HCT116 (cell line): ENCODE results near the gene ZFP57. TPM values are rescaled to one million over a fixed set of nuclear protein-coding genes. Genes with fewer than 3 reads are reported as not detected.

Source experiments
- ATAC-seq: fragments of 200-7000 bp; cut with Tn5 transposase; 2 replicates; pipeline ENCODE4 v1.9.1; 2020; ENCODE audit warnings: mild to moderate bottlenecking, moderate library complexity
- BruUV-seq: library from RNA; stranded (reverse); fragments of 400-500 nt; replicated peaks from 2 replicates; lab custom pipeline; 2021; lab: Mats Ljungman, UMichigan
- CTCF ChIA-PET: fragments of 300-600 bp; sonication (Branson Sonifier 250); formaldehyde crosslinking; loops from one replicate; lab custom pipeline; 2021; ENCODE audit warnings: antibody characterized with exemption; lab: Charles Lee
- POLR2A ChIA-PET: fragments of 300-600, 350-600 bp; sonication (Branson Sonifier 250); formaldehyde crosslinking; loops from one replicate; lab custom pipeline; 2021; ENCODE audit warnings: antibody characterized with exemption; lab: Charles Lee
- RAD21 ChIA-PET, 2 experiments: fragments of 300-600 bp; sonication (Branson Sonifier 250); formaldehyde crosslinking; loops; one replicate each; lab custom pipeline; 2023; ENCODE audit warnings: low total read pairs in 2 of 2; ENCODE audit not compliant: uncharacterized antibody in 2 of 2, unreplicated experiment in 2 of 2, low non-redundant PET in 1 of 2; lab: Charles Lee
- DNase-seq: peaks from one replicate; pipeline ENCODE4 v3.0.0-alpha.2; 2010; ENCODE audit warnings: low read depth, low spot score
- H2AFZ ChIP-seq: fragments of 200-600 bp; shearing (Covaris generic), sonication (generic); 2 replicates; pipeline ENCODE4 v1.6.1; 2017; ENCODE audit warnings: low read depth, mixed run types, mixed read lengths, antibody characterized with exemption, low read length; ENCODE audit not compliant: poor library complexity, severe bottlenecking
- H3K27ac ChIP-seq: 2 replicates; pipeline ENCODE4 v1.5.1; 2012; ENCODE audit warnings: low read depth, low read length
- H3K27me3 ChIP-seq: fragments of 200-600 bp; sonication (generic); 2 replicates; pipeline ENCODE4 v1.6.1; 2016; ENCODE audit warnings: mixed run types, low read length, mixed read lengths; ENCODE audit not compliant: insufficient read depth
- H3K36me3 ChIP-seq, 2 experiments: fragments of 200-500 bp in 1 of 2; fragments of 200-600 bp in 1 of 2; sonication (Bioruptor generic) in 1 of 2; sonication (generic) in 1 of 2; 2 replicates each; pipeline versions ENCODE4 v1.5.1 to v1.6.1; 2014 to 2016; ENCODE audit warnings: low read length in 2 of 2, inconsistent platforms in 1 of 2, mixed read lengths in 1 of 2, mixed run types in 1 of 2; ENCODE audit not compliant: insufficient read depth in 2 of 2, control insufficient read depth in 1 of 2
- H3K4me1 ChIP-seq, 2 experiments: fragments of 200-600 bp in 1 of 2; sonication (generic) in 1 of 2; 2 replicates each; pipeline versions ENCODE4 v1.5.1 to v1.6.1; 2012 to 2017; ENCODE audit warnings: low read length in 2 of 2, inconsistent platforms in 1 of 2, mild to moderate bottlenecking in 1 of 2, mixed read lengths in 1 of 2, mixed run types in 1 of 2, moderate library complexity in 1 of 2; ENCODE audit not compliant: insufficient read depth in 2 of 2, control insufficient read depth in 1 of 2
- H3K4me2 ChIP-seq: fragments of 200-600 bp; sonication (generic); 2 replicates; pipeline ENCODE4 v1.6.1; 2017; ENCODE audit warnings: mixed run types, low read length, mixed read lengths
- H3K4me3 ChIP-seq, 2 experiments: fragments of 200-600 bp in 1 of 2; sonication (generic) in 1 of 2; replicated peaks in 1 of 2; 2 replicates each; pipeline ENCODE4 v1.5.1; 2011 to 2016; ENCODE audit warnings: low read length in 2 of 2, control low read depth in 1 of 2, low read depth in 1 of 2, mild to moderate bottlenecking in 1 of 2, mixed read lengths in 1 of 2, mixed run types in 1 of 2
- H3K79me2 ChIP-seq: fragments of 200-600 bp; sonication (generic); 2 replicates; pipeline ENCODE4 v1.6.1; 2017; ENCODE audit warnings: mild to moderate bottlenecking, mixed run types, low read length, moderate library complexity, mixed read lengths; ENCODE audit not compliant: insufficient read depth
- H3K9ac ChIP-seq: fragments of 200-600 bp; sonication (generic); 2 replicates; pipeline ENCODE4 v1.6.1; 2016; ENCODE audit warnings: low read length, mixed read lengths
- H3K9me2 ChIP-seq: fragments of 200-600 bp; sonication (generic), shearing (Covaris generic); 2 replicates; pipeline ENCODE4 v1.6.1; 2017; ENCODE audit warnings: mixed run types, mild to moderate bottlenecking, moderate library complexity; ENCODE audit not compliant: insufficient read depth
- H3K9me3 ChIP-seq, 2 experiments: fragments of 200-500 bp in 1 of 2; fragments of 200-600 bp in 1 of 2; sonication (Bioruptor generic) in 1 of 2; sonication (generic) in 1 of 2; 2 replicates each; pipeline ENCODE4 v1.6.1; 2014 to 2017; ENCODE audit warnings: low read length in 2 of 2, mixed read lengths in 2 of 2, inconsistent platforms in 1 of 2, low read depth in 1 of 2, mild to moderate bottlenecking in 1 of 2, mixed run types in 1 of 2, moderate library complexity in 1 of 2; ENCODE audit not compliant: control insufficient read depth in 1 of 2, insufficient read depth in 1 of 2
- H4K20me1 ChIP-seq: fragments of 200-600 bp; sonication (generic), shearing (Covaris generic); 2 replicates; pipeline ENCODE4 v1.6.1; 2017; ENCODE audit warnings: mixed run types, mild to moderate bottlenecking, moderate library complexity; ENCODE audit not compliant: insufficient read depth
- CBX3 ChIP-seq: IDR thresholded peaks from 2 replicates; pipeline ENCODE4 v1.6.1; 2012; ENCODE audit warnings: low read depth
- CEBPB ChIP-seq: IDR thresholded peaks from 2 replicates; pipeline ENCODE4 v1.6.1; 2012; ENCODE audit warnings: low read depth
- EGR1 ChIP-seq: IDR thresholded peaks from 2 replicates; pipeline ENCODE4 v1.6.1; 2012; ENCODE audit warnings: low read depth
- ELF1 ChIP-seq: IDR thresholded peaks from 2 replicates; pipeline ENCODE4 v1.6.1; 2012; ENCODE audit warnings: low read depth, borderline replicate concordance
- EZH2 ChIP-seq: fragments of 200-600 bp; sonication (generic); IDR thresholded peaks from 2 replicates; pipeline ENCODE4 v1.6.1; 2017; ENCODE audit warnings: antibody characterized with exemption, mixed run types
- FOSL1 ChIP-seq: IDR thresholded peaks from 2 replicates; pipeline ENCODE4 v1.6.1; 2012; ENCODE audit warnings: low read depth
- JUND ChIP-seq: IDR thresholded peaks from 2 replicates; pipeline ENCODE4 v1.6.1; 2012
- RAD21 ChIP-seq: IDR thresholded peaks from 2 replicates; pipeline ENCODE4 v1.6.1; 2012; ENCODE audit warnings: low read depth, mild to moderate bottlenecking
- SIN3A ChIP-seq: IDR thresholded peaks from 2 replicates; pipeline ENCODE4 v1.6.1; 2012; ENCODE audit warnings: low read depth
- SP1 ChIP-seq: IDR thresholded peaks from 2 replicates; pipeline ENCODE4 v1.6.1; 2012; ENCODE audit warnings: low read depth
- SRF ChIP-seq: IDR thresholded peaks from 2 replicates; pipeline ENCODE4 v1.6.1; 2012; ENCODE audit warnings: low read depth
- TCF7L2 ChIP-seq: IDR thresholded peaks from 2 replicates; pipeline ENCODE4 v1.7.0; 2011; ENCODE audit warnings: borderline replicate concordance, inconsistent platforms; ENCODE audit not compliant: insufficient read depth, insufficient read length; ENCODE audit errors: extremely low read depth
- YY1 ChIP-seq: IDR thresholded peaks from 2 replicates; pipeline ENCODE4 v1.6.1; 2011; ENCODE audit warnings: low read length, low read depth, moderate library complexity, mild to moderate bottlenecking; ENCODE audit not compliant: insufficient replicate concordance; ENCODE audit errors: extremely low read depth
- ZFX ChIP-seq: fragments of 450-650 bp; IDR thresholded peaks from 2 replicates; pipeline ENCODE4 v1.6.1; 2017
- ZNF274 ChIP-seq: fragments of 200-500 bp; sonication (Bioruptor generic); IDR thresholded peaks from 2 replicates; pipeline ENCODE4 v1.6.1; 2014; ENCODE audit warnings: mild to moderate bottlenecking, low read depth, low read length, inconsistent platforms
- intact Hi-C: fragments of 100-400 bp; cut with micrococcal nuclease; formaldehyde crosslinking; loops from 2 replicates; pipeline ENCODE4 v1.10.0; 2022
- total RNA-seq: library from RNA; stranded (reverse); gene quantifications from one replicate; pipeline ENCODE4 v1.2.1, GENCODE V29; 2021; ENCODE audit not compliant: unreplicated experiment
- TF ChIP-seq, protein P1 (sequence below): IDR thresholded peaks from 2 replicates; pipeline ENCODE4 v1.6.1; 2011; ENCODE audit warnings: mild to moderate bottlenecking, low read length, moderate library complexity; ENCODE audit not compliant: insufficient replicate concordance; ENCODE audit errors: extremely low read depth
- TF ChIP-seq, protein P2 (sequence below), 3 experiments: fragments of 200-600 bp in 1 of 3; sonication (generic) in 1 of 3; IDR thresholded peaks in 2 of 3; conservative IDR thresholded peaks in 1 of 3; 2 replicates each; pipeline ENCODE4 v1.5.1; 2012 to 2017; ENCODE audit warnings: low read depth in 2 of 3, low read length in 2 of 3, antibody characterized with exemption in 1 of 3, borderline replicate concordance in 1 of 3, control low read depth in 1 of 3, mild to moderate bottlenecking in 1 of 3, mixed read lengths in 1 of 3, mixed run types in 1 of 3, moderate library complexity in 1 of 3; ENCODE audit not compliant: insufficient read depth in 1 of 3
- TF ChIP-seq, protein P3 (sequence below): IDR thresholded peaks from 2 replicates; pipeline ENCODE4 v1.6.1; 2012
- TF ChIP-seq, protein P4 (sequence below): IDR thresholded peaks from 2 replicates; pipeline ENCODE4 v1.6.1; 2012; ENCODE audit warnings: low read depth
- TF ChIP-seq, protein P5 (sequence below): IDR thresholded peaks from 2 replicates; pipeline ENCODE4 v1.6.1; 2012

The ZFP57 gene
- total RNA-seq, 1 experiment from 2014 or later = not detected

DNA sequence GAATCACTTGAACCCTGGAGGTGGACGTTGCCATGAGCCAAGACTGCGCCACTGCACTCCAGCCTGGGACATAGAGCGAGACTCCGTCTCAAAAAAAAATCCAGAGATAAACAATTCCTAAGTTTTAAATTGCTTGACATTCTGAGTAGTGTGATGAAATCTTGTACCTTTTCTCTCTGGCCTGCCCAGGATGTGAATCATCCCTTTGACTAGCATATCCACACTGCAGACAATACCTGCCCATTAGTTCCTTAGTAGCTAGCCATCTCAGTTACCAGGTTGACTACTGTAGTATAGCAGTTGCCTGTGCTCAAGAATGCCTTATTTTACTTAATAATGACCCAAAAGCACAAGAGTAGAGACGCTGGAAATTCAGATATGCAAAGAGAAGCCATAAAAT is 2.8 kb downstream of the ZFP57 start:
- intact Hi-C loops = no loop called here
- Histone ChIP-seq H4K20me1 (no peaks in the 10 kb centered on the region), H3K27me3 (no peaks in the 10 kb centered on the region), H3K4me1 (peaks cover 0 to 7% of the 10 kb centered on the region in 2 experiments; a peak in 1 of 4 replicates), H3K9ac (no peak overlapping the region), H3K9me3 (no peaks in the 10 kb centered on the region), H3K4me3 (no peak overlapping the region), H2AFZ (no peak overlapping the region), H3K27ac (no peak overlapping the region), H3K79me2 (no peaks in the 10 kb centered on the region), H3K4me2 (0 out of 2 replicates have a peak overlapping the region, but pooled peaks have one; percentile 5), H3K9me2 (no peaks in the 10 kb centered on the region), H3K36me3 (no peaks in the 10 kb centered on the region)
- DNase-seq (no peak), ATAC-seq (no peak)
- ChIA-PET POLR2A (no interaction called here), RAD21 (no interaction called here), CTCF (interaction anchor here (1.8 to 2.8 kb wide), 2 partner anchors 24 to 28 kb away, joined by 8 to 11 read pairs; no protein-coding TSS in a partner anchor)
- no TSS peak for BruUV-seq
- TF ChIP-seq SRF (no peak), ZFX (no peak), RAD21 (no peak), EZH2 (no peak), SP1 (no peak), SIN3A (no peak), ELF1 (no peak), FOSL1 (peak; percentile 46; the same call in 1 of the 2 replicates), YY1 (no peak), CBX3 (no peak), CEBPB (peak; percentile 68), EGR1 (no peak), JUND (0 out of 2 replicates have a peak, but pooled peaks have one; percentile 15), ZNF274 (no peak), TCF7L2 (no peak)
- TF ChIP-seq, protein P1, sequence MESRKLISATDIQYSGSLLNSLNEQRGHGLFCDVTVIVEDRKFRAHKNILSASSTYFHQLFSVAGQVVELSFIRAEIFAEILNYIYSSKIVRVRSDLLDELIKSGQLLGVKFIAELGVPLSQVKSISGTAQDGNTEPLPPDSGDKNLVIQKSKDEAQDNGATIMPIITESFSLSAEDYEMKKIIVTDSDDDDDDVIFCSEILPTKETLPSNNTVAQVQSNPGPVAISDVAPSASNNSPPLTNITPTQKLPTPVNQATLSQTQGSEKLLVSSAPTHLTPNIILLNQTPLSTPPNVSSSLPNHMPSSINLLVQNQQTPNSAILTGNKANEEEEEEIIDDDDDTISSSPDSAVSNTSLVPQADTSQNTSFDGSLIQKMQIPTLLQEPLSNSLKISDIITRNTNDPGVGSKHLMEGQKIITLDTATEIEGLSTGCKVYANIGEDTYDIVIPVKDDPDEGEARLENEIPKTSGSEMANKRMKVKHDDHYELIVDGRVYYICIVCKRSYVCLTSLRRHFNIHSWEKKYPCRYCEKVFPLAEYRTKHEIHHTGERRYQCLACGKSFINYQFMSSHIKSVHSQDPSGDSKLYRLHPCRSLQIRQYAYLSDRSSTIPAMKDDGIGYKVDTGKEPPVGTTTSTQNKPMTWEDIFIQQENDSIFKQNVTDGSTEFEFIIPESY = no peak
- TF ChIP-seq, protein P2, sequence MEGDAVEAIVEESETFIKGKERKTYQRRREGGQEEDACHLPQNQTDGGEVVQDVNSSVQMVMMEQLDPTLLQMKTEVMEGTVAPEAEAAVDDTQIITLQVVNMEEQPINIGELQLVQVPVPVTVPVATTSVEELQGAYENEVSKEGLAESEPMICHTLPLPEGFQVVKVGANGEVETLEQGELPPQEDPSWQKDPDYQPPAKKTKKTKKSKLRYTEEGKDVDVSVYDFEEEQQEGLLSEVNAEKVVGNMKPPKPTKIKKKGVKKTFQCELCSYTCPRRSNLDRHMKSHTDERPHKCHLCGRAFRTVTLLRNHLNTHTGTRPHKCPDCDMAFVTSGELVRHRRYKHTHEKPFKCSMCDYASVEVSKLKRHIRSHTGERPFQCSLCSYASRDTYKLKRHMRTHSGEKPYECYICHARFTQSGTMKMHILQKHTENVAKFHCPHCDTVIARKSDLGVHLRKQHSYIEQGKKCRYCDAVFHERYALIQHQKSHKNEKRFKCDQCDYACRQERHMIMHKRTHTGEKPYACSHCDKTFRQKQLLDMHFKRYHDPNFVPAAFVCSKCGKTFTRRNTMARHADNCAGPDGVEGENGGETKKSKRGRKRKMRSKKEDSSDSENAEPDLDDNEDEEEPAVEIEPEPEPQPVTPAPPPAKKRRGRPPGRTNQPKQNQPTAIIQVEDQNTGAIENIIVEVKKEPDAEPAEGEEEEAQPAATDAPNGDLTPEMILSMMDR (IDR thresholded peaks at IDR 0.05 in 2 of 3, conservative IDR thresholded peaks at IDR 0.05 in 1 of 3; ENCODE audit: borderline replicate concordance in 1 of 3, insufficient read depth in 1 of 3, low read depth in 2 of 3, low read length in 2 of 3) = no peak
- TF ChIP-seq, protein P3, sequence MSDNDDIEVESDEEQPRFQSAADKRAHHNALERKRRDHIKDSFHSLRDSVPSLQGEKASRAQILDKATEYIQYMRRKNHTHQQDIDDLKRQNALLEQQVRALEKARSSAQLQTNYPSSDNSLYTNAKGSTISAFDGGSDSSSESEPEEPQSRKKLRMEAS = no peak
- TF ChIP-seq, protein P4, sequence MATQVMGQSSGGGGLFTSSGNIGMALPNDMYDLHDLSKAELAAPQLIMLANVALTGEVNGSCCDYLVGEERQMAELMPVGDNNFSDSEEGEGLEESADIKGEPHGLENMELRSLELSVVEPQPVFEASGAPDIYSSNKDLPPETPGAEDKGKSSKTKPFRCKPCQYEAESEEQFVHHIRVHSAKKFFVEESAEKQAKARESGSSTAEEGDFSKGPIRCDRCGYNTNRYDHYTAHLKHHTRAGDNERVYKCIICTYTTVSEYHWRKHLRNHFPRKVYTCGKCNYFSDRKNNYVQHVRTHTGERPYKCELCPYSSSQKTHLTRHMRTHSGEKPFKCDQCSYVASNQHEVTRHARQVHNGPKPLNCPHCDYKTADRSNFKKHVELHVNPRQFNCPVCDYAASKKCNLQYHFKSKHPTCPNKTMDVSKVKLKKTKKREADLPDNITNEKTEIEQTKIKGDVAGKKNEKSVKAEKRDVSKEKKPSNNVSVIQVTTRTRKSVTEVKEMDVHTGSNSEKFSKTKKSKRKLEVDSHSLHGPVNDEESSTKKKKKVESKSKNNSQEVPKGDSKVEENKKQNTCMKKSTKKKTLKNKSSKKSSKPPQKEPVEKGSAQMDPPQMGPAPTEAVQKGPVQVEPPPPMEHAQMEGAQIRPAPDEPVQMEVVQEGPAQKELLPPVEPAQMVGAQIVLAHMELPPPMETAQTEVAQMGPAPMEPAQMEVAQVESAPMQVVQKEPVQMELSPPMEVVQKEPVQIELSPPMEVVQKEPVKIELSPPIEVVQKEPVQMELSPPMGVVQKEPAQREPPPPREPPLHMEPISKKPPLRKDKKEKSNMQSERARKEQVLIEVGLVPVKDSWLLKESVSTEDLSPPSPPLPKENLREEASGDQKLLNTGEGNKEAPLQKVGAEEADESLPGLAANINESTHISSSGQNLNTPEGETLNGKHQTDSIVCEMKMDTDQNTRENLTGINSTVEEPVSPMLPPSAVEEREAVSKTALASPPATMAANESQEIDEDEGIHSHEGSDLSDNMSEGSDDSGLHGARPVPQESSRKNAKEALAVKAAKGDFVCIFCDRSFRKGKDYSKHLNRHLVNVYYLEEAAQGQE = no peak
- TF ChIP-seq, protein P5, sequence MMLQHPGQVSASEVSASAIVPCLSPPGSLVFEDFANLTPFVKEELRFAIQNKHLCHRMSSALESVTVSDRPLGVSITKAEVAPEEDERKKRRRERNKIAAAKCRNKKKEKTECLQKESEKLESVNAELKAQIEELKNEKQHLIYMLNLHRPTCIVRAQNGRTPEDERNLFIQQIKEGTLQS = no peak
